Cardiac muscle cell (in vitro differentiated cells and primary cell): ENCODE data around the gene PFDN1. TPM values are rescaled to one million over a fixed set of nuclear protein-coding genes. Genes with fewer than 3 reads are reported as not detected.
"Not testable (repeated sequence)": the region's sequence is repeated elsewhere in the genome, so short reads cannot be mapped to it uniquely, and the experiment has no call there.

Experiments used
- DNase-seq, 2 donors: peaks; one replicate each; pipeline versions ENCODE4 v3.0.0 to v3.0.0-alpha.2; 2010 to 2017; ENCODE audit warnings: low read depth in 1 of 2, low spot score in 1 of 2
- H3K27ac ChIP-seq: fragments of 200-600 bp; sonication (generic); 2 replicates; pipeline ENCODE4 v1.5.1; 2016
- H3K27me3 ChIP-seq: fragments of 200-600 bp; sonication (generic); 2 replicates; pipeline ENCODE4 v1.6.0; 2016; ENCODE audit warnings: control low read depth
- H3K36me3 ChIP-seq: fragments of 200-600 bp; sonication (generic); 2 replicates; pipeline ENCODE4 v1.5.1; 2016; ENCODE audit warnings: control low read depth
- H3K4me1 ChIP-seq: fragments of 200-600 bp; sonication (generic); 2 replicates; pipeline ENCODE4 v1.8.1; 2017; ENCODE audit warnings: low read depth, mild to moderate bottlenecking, mixed run types
- H3K4me3 ChIP-seq: fragments of 200-600 bp; sonication (generic); 2 replicates; pipeline ENCODE4 v1.5.1; 2016; ENCODE audit warnings: mild to moderate bottlenecking
- H3K9me3 ChIP-seq: fragments of 200-600 bp; sonication (generic); 2 replicates; pipeline ENCODE4 v1.5.1; 2017; ENCODE audit warnings: low read depth, mild to moderate bottlenecking, control low read depth
- CTCF ChIP-seq: IDR thresholded peaks from 2 replicates; pipeline ENCODE4 v1.5.1; 2012; ENCODE audit warnings: low read depth, mild to moderate bottlenecking, low read length
- polyA plus RNA-seq: library from polyadenylated mRNA; unstranded; fragments of >200 nt; fragmentation: Nextera tagmentation; extraction: Ambion mirVana; gene quantifications from 2 replicates; pipeline ENCODE4 v1.2.1, GENCODE V29; 2016
- total RNA-seq: library from RNA; depleted of rRNA; stranded (reverse); fragments of >200 nt; gene quantifications from 2 replicates; pipeline ENCODE4 v1.2.3, GENCODE V29; 2016

PFDN1 gene
- total and polyA plus RNA-seq, 2 experiments from 2014 or later, result 129 to 139 TPM

GRCh38 chr5:140208065-140208464 lies 94.8 kb downstream of the PFDN1 start:
- Histone ChIP-seq H3K36me3 (no peaks in the 10 kb centered on the region), H3K27me3 (no peaks in the 10 kb centered on the region), H3K9me3 (no peaks in the 10 kb centered on the region), H3K4me3 (no peak overlapping the region), H3K4me1 (no peaks in the 10 kb centered on the region), H3K27ac (no peak overlapping the region)
- no peak for TF ChIP-seq CTCF
- no peak for DNase-seq

GRCh38 chr5:140207250-140207964 lies 95.5 kb downstream of the PFDN1 start:
- H3K27ac ChIP-seq, result no peak overlapping the region
- no peak for DNase-seq
- H3K4me1 ChIP-seq, result no peaks in the 10 kb centered on the region
- TF ChIP-seq CTCF, result no peak
- no peaks in the 10 kb centered on the region for H3K36me3 ChIP-seq
- H3K27me3 ChIP-seq, result no peaks in the 10 kb centered on the region
- H3K4me3 ChIP-seq, result no peak overlapping the region
- H3K9me3 ChIP-seq, result no peaks in the 10 kb centered on the region

- DNase-seq, result no peak
- H3K36me3 ChIP-seq, result no peaks in the 10 kb centered on the region
- H3K4me1 ChIP-seq, result no peaks in the 10 kb centered on the region
- no peaks in the 10 kb centered on the region for H3K27me3 ChIP-seq
- peak; percentile 2 for TF ChIP-seq CTCF
- no peak overlapping the region for H3K4me3 ChIP-seq
- H3K27ac ChIP-seq, result peak overlapping the region; percentile 25
- H3K9me3 ChIP-seq, result no peaks in the 10 kb centered on the region
Observed at GRCh38 chr5:140205952-140206351, 96.9 kb downstream of the PFDN1 start.

- no peaks in the 10 kb centered on the region for H3K9me3 ChIP-seq
- peak overlapping the region; percentile 48 for H3K27ac ChIP-seq
- no peak for TF ChIP-seq CTCF
- no peaks in the 10 kb centered on the region for H3K27me3 ChIP-seq
- no peaks in the 10 kb centered on the region for H3K4me1 ChIP-seq
- peak in 1 of 2 donors; percentile 30 for DNase-seq
- H3K4me3 ChIP-seq, result no peak overlapping the region
- H3K36me3 ChIP-seq, result no peaks in the 10 kb centered on the region
Observed at GRCh38 chr5:140205216-140205615, 97.7 kb downstream of the PFDN1 start.

GRCh38 chr5:140202610-140203009 lies 100.3 kb downstream of the PFDN1 start:
- TF ChIP-seq CTCF, result no peak
- H3K36me3 ChIP-seq, result no peaks in the 10 kb centered on the region
- no peak overlapping the region for H3K27ac ChIP-seq
- DNase-seq, result no peak
- no peaks in the 10 kb centered on the region for H3K4me1 ChIP-seq
- H3K4me3 ChIP-seq, result no peak overlapping the region
- no peaks in the 10 kb centered on the region for H3K9me3 ChIP-seq
- no peaks in the 10 kb centered on the region for H3K27me3 ChIP-seq

- DNase-seq, result no peak
- no peak overlapping the region for H3K4me3 ChIP-seq
- H3K27me3 ChIP-seq, result no peaks in the 10 kb centered on the region
- no peaks in the 10 kb centered on the region for H3K9me3 ChIP-seq
- H3K36me3 ChIP-seq, result no peaks in the 10 kb centered on the region
- no peaks in the 10 kb centered on the region for H3K4me1 ChIP-seq
- no peak overlapping the region for H3K27ac ChIP-seq
- TF ChIP-seq CTCF, result no peak
Observed at GRCh38 chr5:140202078-140202477, 100.8 kb downstream of the PFDN1 start.

- H3K27ac ChIP-seq, H3K27me3 ChIP-seq, H3K36me3 ChIP-seq, DNase-seq, H3K9me3 ChIP-seq, H3K4me3 ChIP-seq, H3K4me1 ChIP-seq: not testable (repeated sequence)
Observed at GRCh38 chr5:140198915-140199314, 104.0 kb downstream of the PFDN1 start.
